CD4-positive, alpha-beta T cell treated with Interleukin-6 for 4 hours (primary cell): ENCODE measurements around the gene SMTNL2.
"Not testable (repeated sequence)": the region's sequence is repeated elsewhere in the genome, so short reads cannot be mapped to it uniquely, and the experiment has no call there.

Experiments used
- DNase-seq: peaks from one replicate; pipeline ENCODE4 v3.0.0-alpha.2; 2020; ENCODE audit warnings: mixed read lengths

Gene SMTNL2

DNA sequence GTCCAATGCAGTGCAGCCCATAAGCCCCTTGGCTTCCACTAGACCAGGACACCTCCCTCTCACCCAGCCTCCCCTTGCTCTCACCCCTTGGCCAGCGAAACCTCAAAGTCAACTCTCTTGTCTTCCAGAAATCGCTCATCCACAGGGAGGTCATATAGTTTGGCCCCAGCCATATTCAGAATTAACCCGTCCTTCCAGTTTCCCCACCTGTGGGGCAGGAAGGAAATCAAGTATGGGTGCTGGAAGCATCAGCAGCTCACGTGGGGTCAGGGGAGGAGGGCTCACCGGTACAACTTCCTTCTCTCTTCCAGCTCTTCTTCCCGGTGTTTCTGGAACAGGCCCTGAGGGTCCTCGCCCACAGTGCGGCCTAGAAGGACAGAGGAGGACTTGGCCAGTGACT is 54.4 kb downstream of the SMTNL2 start:
- not testable (repeated sequence) for DNase-seq

DNA sequence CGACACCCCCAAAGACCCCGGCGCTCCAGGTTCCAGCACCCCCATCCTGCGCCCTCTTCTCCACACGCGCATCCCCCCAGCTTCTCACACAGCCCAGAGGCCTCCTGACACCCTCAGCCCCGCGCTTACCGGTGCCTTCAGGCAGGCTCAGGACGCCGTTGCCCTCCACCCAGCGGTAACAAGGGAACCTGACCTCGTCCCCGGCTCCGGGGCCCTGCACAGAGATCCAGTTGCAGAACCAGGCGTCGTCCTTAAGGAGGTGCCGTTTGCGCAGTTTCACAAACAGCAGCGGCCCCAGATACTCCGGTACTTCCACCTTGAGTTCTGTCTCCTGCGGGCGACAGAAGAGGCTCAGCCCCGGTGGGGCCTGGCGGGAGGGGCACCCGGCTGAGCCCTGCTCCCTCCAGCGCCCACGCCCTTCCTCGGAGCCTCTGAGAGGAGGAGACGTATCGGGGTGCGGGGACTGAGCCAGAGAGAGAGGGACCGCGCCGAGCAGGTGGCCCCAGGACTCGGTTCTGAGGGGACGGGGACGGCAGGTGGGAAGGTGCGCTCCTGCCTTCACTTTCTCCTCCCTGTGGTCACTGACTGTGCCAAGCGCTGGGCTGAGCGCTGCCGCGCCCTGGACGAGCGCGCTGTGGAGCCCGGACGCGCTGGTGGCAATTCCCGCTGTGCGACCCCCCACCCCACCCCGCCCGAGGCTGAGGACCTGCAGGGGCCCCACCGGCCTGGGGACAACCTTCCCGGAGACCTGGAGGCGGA is 55.2 kb downstream of the SMTNL2 start:
- DNase-seq, result peak; percentile 40

DNA sequence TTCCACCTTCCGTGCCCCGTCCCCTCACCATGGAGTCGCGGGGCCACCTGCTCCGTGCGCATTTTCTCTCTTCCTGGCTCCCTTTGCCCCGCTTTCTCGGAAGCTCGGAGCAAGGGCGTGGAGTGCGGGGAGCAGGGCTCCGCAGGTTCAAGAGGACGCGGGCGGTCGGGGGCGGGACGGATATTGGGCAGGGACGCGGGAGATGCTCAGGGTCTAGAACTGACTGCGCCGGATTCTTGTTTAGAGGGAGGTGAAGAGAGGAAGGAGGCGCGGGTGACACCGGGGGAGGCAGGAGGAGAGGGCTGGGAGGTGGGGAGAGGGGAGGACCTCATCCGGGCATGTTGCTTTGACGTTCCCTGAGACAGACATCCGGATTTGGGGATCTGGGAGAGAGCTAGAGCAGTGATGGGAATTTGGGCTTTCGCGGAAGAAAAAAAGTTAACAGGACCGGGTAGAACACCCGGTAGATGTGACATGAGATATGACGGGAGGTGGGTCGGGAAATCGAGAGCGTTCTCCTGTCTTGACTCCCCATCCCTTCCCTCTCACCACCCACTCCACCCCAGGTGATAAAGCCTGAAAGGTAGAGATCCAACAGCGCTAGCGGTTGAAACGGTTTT is 56.4 kb downstream of the SMTNL2 start:
- peak; percentile 14 for DNase-seq

DNA sequence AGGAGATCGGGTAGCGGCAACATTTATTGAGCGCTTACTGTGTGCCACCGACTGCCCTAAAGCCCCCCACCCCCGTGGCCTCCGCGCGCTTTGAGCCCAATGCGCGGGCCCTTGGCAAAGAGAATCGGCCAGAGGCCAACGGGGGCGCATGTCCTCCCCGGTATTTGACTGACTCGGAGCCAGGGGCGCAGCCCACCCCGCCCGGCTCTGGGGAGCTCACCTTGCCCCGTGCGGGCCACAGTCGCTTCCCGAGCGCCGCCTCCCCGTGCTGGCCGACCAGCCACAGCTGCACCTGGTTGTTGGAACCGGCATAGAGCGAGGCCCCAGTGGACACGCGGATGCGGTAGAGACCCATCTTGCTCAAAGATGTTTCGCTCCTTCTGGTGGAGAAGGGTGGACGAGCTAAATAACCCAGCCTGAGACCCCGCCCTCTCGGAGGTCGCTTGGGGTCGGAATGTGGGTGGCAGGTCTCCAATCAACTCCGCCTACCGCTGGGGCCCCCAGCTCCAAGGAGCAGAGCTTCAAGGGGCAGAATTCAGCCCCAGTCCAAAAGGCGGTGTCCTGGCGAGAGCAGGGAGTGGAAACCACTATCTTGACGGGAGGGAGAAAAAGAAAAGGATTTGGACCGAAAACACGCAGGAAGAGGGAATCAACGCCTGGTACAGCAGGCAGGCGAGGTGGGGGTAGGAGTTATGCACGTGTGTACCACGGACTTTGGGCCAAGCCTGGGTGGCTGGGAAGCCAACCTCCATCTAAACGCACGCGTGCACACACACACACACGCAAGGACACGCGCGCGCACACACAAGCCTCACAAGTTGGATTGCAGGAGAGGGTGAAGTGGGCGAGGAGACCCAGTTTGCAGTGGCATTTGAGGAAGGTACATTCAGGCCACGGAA is 57.2 kb downstream of the SMTNL2 start, which contains the start of gene ALOX15:
TSS of gene ALOX15 (minus strand) at position 382 of the 899 bp plus-strand sequence. CDS start at position 355, 27 bp downstream.
- DNase-seq, result no peak

DNA sequence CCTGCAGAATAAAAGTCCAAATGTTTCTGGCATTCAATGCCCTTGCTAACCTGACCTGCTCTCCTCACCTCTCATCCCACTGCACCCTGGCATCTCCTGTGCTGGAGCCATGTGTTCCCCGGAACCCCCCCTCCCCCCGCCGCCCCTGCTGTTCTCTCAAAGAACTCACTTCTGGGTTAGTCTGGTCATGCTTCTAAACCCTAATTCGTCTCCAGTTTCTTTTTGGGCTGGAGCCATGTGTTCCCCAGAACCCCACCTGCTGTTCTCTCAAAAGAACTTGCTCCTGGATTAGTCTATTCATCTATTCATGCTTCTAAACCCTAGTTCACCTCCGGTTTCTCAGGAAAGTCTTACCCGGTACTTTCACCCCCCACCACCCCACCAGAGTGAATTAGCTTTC is 58.0 kb downstream of the SMTNL2 start:
- DNase-seq, result no peak

DNA sequence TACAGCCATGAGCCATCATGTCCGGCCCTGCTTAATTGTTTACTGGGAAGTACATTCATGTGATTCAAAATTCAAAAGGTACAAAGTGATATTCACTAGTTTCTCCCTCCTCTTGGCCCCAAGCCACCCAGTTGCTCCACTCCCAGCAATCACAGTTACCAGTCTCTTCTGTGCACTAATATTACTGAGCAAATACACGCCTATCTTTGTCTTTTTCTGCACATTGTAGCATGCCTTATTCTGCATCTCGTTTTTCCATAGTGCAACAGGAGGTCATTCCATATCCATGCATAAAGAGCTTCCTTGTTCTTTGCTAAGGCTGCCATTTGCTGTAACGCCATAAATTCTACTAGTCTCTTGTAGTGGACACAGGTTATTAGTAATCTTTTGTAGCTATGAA is 59.3 kb downstream of the SMTNL2 start:
- no peak for DNase-seq

DNA sequence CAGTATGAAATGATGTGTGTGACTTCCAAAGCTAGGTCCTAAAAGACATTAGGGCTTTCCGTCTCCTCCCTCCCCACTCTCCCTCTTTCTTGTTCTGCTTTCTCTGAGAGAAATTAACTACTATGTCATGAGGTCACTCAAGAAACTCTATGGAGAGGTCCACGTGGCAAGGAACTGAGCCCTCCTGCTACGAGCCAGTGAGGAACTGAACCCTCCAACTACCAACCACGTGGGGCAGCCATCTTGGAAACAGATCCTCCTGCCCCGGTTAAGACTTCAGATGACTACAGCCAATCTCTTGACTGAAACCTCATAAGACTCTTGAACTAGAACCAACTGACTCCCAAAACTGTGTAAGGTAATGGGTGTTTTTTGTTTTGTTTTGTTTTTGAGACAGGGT is 61.3 kb downstream of the SMTNL2 start:
- no peak for DNase-seq

DNA sequence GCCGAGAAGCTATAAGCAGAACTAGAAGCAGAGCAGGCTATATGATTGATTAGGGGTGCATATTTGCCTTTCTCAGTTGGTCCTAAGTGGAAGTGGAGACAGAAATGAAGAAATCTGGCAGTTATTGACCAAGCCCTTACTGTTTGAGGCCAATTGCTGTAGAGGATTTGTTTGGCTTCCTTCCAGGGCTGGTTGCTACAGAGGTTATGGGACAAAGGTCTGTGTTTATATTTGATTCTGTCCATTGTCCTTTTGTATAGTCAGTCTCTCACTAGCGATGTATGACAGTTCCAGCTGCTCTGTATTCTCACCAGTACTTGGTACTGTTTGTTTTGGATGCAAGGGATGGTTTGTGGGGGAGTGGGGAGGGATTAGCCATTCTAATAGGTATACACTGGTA is 64.4 kb downstream of the SMTNL2 start:
- DNase-seq, result no peak

DNA sequence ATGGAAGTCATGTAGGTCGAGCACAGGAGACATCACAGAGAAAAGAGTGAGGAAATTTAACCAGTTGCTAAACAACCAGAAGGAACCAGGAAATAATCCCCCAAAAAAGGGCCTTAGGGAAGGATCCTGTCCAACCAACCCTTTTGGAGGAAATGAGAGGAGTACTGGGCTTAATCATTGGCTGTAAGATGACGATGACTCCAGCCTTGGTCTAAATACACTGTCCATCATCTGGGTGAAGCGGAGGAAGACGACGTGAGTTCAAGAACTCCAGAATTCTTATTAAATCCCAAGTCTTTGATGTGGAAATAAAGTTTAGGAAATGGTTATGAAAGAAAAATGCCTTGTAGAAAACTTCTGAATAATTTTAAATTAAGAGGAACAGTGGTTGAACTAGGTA is 68.7 kb downstream of the SMTNL2 start:
- no peak for DNase-seq

DNA sequence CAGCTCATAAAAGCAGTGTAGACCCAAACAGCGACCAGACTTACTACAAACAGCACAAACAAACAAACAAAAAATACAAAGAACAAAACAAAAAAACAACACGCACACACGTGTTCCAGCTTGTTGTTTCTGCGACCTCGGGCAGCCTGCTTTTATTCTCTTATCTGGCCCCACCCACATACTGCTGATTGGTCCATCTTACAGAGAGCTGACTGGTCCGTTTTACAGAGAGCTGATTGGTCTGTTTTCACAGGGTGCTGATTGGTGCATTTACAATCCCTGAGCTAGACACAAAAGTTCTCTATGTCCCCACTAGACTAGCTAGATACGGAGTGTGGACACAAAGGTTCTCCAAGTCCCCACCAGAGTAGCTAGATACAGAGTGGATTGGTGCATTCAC is 71.6 kb downstream of the SMTNL2 start:
- not testable (repeated sequence) for DNase-seq

DNA sequence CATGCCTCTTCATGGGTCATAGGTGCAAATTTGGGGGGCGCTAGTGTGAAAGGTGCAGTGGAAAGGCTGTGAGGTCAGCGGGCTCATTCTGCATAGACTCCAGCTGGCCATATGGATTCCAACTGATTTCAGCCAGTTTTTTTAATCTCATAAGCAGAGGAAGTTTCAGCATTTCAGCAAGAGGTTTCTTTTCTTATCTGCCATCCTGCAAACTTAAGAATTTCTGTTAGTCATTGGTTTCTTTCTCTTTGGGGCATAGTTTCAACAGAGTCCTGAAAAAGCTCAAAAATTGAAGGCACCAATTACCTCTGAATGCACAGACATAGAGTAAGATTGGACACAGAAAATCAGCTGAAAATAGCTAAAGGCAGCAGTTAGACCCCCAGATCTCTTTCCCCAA is 73.3 kb downstream of the SMTNL2 start:
- no peak for DNase-seq
